Gastroesophageal sphincter (tissue), 3 donors: ENCODE measurements around the gene NCK2.

Source experiments
- EP300 ChIP-seq: sonication (generic); formaldehyde crosslinking; IDR thresholded peaks from one replicate; pipeline ENCODE4 v1.6.1; 2017; ENCODE audit warnings: antibody characterized with exemption, mild to moderate bottlenecking
- POLR2A ChIP-seq, 2 donors: fragments of 450-650 bp; IDR thresholded peaks; one replicate each; pipeline ENCODE4 v1.6.1; 2017; ENCODE audit warnings: antibody characterized with exemption in 2 of 2, mild to moderate bottlenecking in 2 of 2, moderate library complexity in 1 of 2
- POLR2AphosphoS5 ChIP-seq: sonication (generic); formaldehyde crosslinking; IDR thresholded peaks from one replicate; pipeline ENCODE4 v1.6.1; 2017; ENCODE audit warnings: antibody characterized with exemption
- TF ChIP-seq, protein P1 (sequence below), 4 experiments: fragments of 200-600 bp in 2 of 4; fragments of 450-650 bp in 2 of 4; sonication (generic) in 1 of 4; IDR thresholded peaks; one replicate each; pipeline ENCODE4 v1.5.1; 2017 to 2019; ENCODE audit warnings: antibody characterized with exemption in 4 of 4, mild to moderate bottlenecking in 2 of 4, moderate library complexity in 2 of 4

DNA sequence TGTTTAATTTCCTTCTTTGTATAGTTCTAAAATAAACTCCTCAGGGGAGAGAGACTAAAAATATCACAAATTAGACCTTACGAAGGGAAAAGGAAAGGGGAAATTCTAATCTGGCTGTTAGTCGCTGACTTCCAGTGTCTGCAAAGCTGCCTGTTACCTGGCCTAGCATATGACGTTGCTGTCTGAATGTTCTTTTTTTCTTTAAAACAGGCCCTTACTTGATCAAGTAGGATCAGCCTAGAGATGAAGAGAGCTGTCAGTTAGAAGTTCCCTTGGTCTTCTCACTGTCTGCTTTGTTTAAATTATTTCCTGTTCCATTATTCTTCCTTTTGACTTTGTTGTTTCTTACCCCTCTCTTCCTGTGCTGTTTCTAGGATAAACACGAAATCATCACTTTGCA lies 11.2 kb downstream of the NCK2 start:
- TF ChIP-seq, protein P1, sequence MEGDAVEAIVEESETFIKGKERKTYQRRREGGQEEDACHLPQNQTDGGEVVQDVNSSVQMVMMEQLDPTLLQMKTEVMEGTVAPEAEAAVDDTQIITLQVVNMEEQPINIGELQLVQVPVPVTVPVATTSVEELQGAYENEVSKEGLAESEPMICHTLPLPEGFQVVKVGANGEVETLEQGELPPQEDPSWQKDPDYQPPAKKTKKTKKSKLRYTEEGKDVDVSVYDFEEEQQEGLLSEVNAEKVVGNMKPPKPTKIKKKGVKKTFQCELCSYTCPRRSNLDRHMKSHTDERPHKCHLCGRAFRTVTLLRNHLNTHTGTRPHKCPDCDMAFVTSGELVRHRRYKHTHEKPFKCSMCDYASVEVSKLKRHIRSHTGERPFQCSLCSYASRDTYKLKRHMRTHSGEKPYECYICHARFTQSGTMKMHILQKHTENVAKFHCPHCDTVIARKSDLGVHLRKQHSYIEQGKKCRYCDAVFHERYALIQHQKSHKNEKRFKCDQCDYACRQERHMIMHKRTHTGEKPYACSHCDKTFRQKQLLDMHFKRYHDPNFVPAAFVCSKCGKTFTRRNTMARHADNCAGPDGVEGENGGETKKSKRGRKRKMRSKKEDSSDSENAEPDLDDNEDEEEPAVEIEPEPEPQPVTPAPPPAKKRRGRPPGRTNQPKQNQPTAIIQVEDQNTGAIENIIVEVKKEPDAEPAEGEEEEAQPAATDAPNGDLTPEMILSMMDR (IDR thresholded peaks at IDR 0.05) = no peak
- TF ChIP-seq POLR2A (IDR thresholded peaks at IDR 0.05) = no peak
- no peak for TF ChIP-seq POLR2AphosphoS5
- no peak for TF ChIP-seq EP300
